Activated CD4-positive, alpha-beta T cell treated with anti-CD3 and anti-CD28 coated beads, Interleukin-2, amount 50 U/mL, for 1 hour (primary cell): ENCODE results near the gene TUBA8.
"Not testable (repeated sequence)": the region's sequence is repeated elsewhere in the genome, so short reads cannot be mapped to it uniquely, and the experiment has no call there.

ENCODE experiments used
- DNase-seq: peaks from one replicate; pipeline ENCODE4 v3.0.0-alpha.2; 2020

TUBA8 gene

GRCh38 chr22:18130699-18131429, 20.3 kb downstream of the TUBA8 start:
- DNase-seq, result no peak

GRCh38 chr22:18133452-18133851, 22.8 kb downstream of the TUBA8 start:
- DNase-seq, result no peak

GRCh38 chr22:18136563-18137320, 26.1 kb downstream of the TUBA8 start:
- no peak for DNase-seq

- not testable (repeated sequence) for DNase-seq
These were observed 30.4 kb downstream of the TUBA8 start for GRCh38 chr22:18141004-18141403.

GRCh38 chr22:18144105-18144504, 33.5 kb downstream of the TUBA8 start:
- DNase-seq, result no peak

GRCh38 chr22:18145676-18146388, 35.2 kb downstream of the TUBA8 start:
- no peak for DNase-seq

- DNase-seq, result no peak
These were observed 35.8 kb downstream of the TUBA8 start for GRCh38 chr22:18146389-18146753.

GRCh38 chr22:18147791-18148190, 37.2 kb downstream of the TUBA8 start:
- DNase-seq, result no peak

GRCh38 chr22:18148293-18148965, 37.8 kb downstream of the TUBA8 start:
- DNase-seq, result no peak

GRCh38 chr22:18152519-18152918, 41.9 kb downstream of the TUBA8 start:
- peak; percentile 17 for DNase-seq

GRCh38 chr22:18154821-18155390, 44.3 kb downstream of the TUBA8 start:
- DNase-seq, result no peak

- DNase-seq, result not testable (repeated sequence)
These were observed 44.9 kb downstream of the TUBA8 start for GRCh38 chr22:18155546-18155945.

- peak; percentile 41 for DNase-seq
These were observed 46.5 kb downstream of the TUBA8 start for GRCh38 chr22:18156878-18157713.

- no peak for DNase-seq
These were observed 47.1 kb downstream of the TUBA8 start for GRCh38 chr22:18157714-18158028.

- not testable (repeated sequence) for DNase-seq
These were observed 50.0 kb downstream of the TUBA8 start for GRCh38 chr22:18160641-18161040.

- DNase-seq, result not testable (repeated sequence)
These were observed 53.2 kb downstream of the TUBA8 start for GRCh38 chr22:18163843-18164242.

- not testable (repeated sequence) for DNase-seq
These were observed 54.0 kb downstream of the TUBA8 start for GRCh38 chr22:18164584-18164983.

GRCh38 chr22:18165356-18165755, 54.7 kb downstream of the TUBA8 start:
- DNase-seq, result not testable (repeated sequence)

- DNase-seq, result not testable (repeated sequence)
These were observed 59.7 kb downstream of the TUBA8 start for GRCh38 chr22:18170284-18170683.

GRCh38 chr22:18172203-18172602, 61.6 kb downstream of the TUBA8 start:
- not testable (repeated sequence) for DNase-seq

GRCh38 chr22:18172776-18173175, 62.2 kb downstream of the TUBA8 start:
- not testable (repeated sequence) for DNase-seq

GRCh38 chr22:18173441-18173840, 62.8 kb downstream of the TUBA8 start:
- DNase-seq, result not testable (repeated sequence)
